LHCN-M2 (cell line): ENCODE results near the gene GLIS2. TPM values are rescaled to one million over a fixed set of nuclear protein-coding genes. Genes with fewer than 3 reads are reported as not detected.

Experiments used
- DNase-seq: peaks from one replicate; pipeline ENCODE4 v3.0.0-alpha.2; 2012; ENCODE audit warnings: low read depth
- total RNA-seq: library from RNA; depleted of rRNA; stranded (reverse); fragments of >200 nt; gene quantifications from 2 replicates; pipeline ENCODE4 v1.2.3, GENCODE V29; 2014

The GLIS2 gene
- total RNA-seq, 1 experiment from 2014 or later = 1.3 TPM

DNA sequence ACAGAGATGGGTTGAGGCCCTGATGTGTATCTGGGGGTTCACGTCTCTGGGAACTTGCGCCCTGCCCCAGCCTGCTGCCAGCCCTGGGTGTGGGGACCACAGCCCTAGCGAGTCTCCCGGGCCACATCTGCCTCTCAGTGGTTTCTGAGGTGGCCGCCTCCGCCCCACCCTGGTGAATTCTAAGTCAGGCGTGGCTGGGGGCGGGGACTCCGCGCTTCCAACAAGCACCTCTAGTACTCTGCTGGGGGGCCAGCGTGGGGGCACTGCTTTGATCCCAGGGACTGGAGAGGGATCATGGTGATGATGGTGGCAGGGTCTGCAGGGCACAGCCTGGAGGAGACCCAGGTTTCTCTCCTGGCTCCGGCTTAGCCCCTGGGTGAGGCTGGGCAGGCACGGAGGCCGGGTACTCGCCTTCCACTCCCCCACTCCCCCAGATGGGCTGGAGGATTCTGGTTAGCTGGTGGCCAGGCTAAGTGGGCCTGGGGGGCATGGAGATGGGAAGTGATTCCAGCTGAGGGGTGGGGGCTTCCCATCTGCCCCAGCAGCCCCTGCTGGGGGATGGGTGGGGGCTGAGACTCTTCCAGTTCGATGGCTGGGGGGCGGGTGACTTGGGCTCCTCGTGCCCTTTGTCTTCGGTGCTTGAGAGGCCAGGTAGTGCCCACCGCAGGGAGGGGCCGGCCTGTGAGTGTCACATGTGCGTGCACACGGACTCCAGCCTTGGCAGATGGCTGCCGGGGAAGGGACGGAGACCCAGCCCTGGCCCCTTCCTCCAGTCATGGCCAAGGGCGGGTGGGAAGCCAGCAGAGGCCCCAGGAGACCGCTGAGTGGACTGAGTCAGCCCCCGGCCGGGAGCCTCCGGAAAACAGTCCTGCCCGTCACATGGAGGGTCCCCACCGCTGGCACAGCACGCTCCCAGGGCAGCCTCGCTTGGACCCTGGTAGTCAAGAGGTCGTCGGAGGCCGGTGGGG, 3.9 kb downstream of the GLIS2 start:
- no peak for DNase-seq

DNA sequence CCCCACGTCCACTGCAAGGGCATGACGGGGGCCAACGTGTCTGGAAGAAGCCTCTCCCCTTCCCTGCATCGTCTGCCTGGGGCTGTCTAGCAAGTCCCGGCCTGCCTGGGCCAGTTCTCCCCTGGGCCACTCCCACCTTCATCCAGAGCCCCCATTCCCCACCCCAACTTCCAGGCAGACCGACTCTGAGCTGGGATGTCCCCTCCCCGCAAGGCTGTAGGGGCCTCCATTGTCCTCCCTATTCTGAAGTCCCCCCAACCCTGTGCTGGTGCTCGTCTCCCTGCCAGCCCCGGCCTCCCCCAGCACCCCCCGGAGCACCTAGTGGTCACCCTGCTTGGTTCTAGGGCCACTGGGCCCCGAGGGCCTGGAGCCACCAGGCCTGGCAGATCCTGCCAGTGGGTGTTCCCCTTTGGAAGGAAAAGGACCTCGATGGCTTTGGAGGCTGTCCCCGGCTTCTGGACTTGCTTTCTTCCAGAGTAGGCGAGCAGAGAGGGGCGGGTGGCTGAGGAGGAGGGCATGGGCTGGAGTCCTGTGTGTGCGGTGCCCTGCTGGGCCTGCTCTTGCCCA, 4.8 kb downstream of the GLIS2 start:
- no peak for DNase-seq

DNA sequence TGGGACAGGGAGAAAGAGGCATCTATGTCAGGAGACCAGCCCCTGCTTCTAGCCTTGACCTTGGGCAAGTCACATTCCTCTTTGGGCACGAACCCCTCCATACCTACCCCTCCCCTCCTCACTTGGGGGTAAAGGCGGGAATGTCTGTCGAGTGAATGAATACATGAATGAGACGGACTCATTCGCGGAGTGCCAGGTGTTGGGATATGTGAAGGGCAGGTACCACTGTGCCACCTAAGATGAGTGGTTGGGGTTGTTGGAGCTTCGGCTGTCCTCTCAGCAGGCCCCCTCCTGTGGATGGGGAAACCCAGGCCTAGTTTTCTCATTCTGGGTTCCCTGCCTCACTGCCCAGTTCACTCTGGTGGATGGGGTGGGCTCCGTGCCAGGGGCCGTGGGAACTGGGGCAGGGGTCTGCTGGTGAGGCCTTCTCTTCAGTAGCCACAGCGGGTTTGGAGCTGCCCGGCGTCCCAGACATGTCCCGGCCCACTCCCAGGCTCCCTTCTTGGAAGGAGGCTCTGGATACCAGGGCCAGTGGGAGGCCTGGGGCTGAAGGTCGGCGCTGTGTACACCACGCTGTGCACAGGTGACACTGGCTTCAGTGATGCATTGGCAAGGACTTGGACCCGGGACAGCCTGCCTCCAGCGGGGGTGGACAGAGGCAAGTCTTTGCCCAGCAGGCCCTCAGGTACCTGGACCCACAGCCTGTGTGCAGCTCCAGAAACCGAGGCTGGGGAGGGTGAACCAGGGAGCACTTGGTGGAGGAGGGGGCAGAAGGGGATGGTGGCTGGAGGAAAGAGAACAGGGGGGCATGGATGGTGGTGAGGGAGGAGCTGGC, 5.6 kb downstream of the GLIS2 start:
- DNase-seq = no peak

DNA sequence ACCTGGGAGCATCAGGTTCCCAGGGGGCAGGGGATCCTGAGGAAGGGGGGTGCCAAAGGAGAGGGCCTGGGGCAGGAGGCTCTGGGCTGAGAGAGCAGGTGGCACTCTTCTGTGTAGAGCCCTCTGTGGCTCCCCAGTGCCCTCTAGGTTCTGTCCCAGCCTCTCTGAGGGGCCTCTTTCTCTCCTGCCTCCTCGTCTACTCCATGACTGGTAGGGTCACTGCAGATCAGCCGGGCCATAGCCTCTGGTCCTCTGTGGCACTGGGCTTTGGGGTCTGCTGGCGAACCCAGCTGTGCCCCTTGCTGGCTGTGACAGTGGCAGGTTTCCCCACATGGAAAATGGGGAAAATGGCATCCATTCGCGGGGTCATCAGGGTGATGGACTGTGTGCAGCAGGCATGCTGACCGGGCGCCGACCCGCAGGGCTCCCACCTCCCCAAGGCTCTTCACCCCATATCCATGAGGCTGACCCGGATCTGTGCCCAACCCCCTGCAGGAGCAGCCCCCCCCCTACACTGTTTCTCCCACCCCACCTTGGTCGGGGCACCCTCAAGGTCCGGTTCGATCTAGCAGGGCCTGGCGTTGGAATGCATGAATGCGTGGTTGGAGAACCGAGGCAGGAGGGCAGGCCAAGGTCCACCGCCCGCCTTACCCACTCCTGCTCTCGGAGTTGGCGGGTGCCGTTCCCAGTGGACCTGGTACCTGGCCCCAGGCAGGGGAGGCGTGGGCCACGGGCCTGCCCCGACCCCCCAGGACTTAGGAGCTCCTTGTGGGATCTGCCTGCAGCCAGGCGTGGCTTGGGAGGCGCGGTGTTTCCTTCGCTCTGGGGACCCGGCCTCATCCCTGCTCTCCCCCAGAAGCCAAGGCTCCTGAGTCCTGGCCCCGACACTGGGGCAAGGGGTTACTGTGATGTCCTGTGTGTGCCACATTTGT, 6.5 kb downstream of the GLIS2 start:
- no peak for DNase-seq

DNA sequence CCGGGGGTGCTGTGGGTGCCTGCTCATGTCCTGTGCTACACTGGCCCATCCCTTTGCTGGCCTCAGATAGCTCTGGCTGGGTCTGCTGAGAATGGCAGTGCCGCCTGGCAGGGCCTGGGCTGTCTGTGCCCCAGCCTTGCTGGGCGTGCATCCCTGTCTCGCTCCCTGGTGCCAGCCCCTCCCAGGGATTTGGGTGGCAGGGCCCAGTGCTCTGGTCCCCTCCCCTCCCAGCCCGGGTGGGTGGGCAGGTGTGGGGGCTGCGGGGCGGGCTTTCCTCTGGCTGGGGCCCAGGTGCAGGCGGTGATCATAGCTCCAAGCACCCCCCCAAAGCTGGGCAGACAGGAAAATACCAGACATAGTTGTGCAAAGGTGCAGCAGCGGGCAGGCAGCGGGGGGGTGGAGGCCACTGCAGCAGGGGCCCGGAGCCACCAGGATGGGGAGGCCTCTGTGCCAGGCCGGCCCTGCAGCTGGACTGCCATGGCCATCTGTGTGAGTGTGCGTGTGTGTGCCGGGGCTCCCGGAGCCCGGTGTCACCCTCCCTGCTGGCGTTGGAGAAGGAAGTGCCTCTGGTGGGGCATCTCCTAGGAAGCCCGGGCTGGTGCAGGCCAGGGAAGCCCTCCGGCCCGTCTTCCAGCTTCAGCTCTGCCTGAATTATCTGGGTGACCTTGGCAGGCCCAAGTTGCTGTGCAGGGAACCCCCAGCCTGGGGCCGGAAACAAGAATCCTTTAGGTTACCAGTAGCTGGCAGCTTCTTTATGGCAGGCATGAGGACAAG, 7.4 kb downstream of the GLIS2 start:
- no peak for DNase-seq

DNA sequence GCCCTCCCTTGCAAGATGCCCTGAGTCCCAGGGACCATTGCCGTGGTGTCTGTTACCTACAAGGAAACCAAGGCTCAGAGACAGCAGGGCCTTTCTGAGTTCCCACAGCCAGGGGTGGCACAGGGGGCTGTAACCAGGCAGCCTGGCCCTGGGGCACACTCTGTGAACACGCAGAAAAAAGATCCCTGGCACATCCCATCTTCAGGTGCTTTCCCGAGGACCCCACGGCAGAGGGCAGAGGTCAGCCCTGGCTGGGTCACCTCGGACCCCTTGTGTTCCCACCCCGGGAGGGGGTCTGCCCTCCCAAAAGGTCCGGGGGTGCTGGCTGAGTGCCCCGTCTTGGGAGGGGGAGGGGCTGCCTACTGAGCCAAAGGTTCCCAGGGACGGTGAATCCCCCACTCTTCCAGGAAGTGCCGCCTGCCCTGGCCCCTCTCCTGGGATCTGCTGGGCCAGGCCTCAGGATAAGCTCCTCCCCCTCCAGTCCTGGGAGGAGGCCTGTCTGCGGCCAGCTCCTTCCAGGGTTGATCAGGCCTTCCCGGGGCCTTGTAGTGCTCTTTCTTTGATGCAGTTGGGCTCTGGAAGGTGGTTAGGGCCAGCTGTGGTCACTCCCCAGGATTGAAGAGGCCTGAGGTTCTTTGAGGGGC, 8.1 kb downstream of the GLIS2 start:
- DNase-seq = no peak

DNA sequence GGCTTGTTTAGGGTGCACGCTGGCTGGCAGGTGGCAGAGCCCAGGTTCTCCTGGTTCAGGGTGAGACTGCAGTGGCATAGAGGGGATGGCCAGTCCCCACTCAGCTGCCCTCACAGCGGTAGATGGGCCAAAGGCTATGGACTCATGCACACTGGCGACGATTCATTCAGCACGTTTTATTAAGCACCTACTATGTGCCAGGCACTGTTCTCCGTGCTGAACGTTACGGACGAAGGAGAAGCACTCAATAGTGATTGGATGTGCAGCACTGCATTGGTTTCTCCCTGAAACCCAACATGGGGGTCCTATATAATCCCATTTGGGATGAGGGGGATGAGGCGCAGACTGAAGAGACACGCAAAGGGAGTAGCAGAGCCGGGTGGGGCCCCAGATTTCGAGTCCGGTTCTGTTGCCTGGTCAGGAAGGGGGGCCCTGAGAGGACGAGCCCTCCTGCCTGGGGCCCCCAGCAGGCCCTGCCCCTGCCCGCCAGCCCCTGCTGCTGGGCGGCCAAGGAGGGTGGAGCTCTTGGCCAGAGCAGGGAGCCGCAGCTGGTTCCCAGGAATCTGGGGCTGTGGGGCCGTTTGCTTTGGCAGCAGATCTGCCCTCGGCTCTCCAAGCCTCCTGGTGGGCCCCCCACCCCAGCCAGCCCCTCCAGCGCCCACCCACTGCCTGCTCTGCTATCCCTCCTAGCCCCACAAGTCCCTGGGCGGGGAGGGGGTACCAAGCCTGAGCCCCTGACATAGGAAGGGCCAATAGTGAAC, 8.8 kb downstream of the GLIS2 start:
- DNase-seq = no peak

DNA sequence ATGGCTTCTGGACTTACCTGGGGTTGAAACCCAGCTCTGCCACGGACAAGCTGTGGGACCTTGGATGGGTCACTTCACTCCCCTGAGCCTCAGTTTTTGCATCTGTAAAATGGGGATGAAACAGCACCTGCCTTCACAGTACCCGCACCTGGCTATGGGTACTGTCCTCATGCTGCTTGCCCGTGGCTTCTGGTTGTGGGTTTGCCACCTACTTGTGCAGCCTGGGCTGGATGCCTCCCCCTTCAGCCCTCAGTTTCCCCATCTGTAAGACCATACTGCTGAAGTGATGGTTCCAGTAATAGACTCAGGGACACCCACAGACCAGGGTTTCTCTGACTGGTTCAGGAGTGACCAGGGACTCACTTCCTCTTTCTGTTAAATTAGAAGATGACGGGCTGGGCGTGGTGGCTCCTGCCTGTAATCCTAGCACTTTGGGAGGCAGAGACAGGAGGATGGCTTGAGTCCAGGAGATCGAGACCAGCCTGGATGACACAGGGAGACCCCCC, 9.4 kb downstream of the GLIS2 start:
- DNase-seq = no peak

DNA sequence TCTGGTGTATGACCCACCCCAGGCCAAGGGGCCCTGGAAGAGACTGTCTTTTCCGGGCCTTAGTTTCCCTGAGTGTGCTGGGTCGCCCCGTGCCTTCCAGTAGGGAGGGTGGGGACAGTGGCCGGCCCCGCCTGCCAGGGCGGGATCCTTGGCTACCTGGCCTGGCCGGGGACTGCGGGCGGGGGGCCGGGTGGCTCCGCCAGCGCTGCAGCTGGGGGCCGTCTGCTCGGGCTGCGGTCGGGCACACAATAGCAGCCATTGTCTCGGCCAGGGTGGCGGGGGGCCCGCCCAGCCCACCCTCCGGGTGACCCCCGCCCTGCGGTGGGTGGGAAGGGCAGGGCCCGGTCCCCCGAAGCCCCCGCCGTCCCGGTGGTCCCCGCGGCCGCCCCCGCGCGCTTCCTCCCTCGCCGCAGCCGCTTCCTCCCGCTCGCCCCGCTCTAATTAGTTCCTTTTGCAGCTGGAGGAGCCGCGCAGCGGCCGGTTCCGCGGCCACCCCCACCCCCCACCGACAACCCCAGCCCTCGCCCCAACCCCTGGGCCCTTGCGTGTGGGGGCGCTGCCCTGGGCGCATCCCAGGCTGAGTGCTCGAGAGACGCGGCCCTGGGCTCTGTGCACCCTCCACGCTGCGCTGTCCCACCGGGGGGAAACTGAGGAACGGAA, 11.6 kb downstream of the GLIS2 start:
- no peak for DNase-seq

DNA sequence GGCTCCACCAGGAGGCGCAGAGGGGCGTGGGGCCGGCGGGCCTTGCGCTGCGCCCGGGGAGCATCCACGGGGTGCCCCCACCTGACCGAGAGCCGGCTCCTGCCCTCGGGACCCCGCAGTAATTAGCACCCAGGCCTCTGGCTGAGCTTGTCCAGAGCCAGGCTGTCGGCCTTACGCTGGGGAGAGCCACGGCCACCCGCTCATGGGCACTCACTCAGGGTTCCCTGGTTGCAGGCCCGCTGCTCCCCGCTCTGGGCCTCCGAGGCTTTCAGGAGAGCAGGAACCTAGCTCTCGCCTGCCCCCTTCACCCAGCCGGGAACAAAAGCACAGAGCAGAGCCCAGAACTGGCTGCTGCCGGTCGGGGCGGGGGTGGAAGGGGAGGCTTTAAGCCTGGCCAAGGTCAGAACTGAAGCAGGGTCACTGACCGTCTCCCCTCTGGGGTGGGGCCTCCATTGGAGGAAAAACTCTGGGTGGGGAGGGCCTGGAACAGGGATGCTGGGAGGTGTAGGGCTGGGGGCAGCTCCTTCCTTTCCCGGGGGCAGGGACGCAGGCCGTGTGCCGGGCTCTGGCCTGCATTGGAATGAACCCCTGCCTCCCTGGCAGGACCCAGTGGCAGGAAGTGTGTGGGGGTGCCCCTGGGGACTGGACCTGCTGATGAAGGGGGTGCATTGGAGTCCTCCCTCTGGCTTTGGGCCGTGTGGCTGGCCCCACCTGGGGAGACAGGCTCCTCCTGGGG, 12.3 kb downstream of the GLIS2 start:
- DNase-seq = no peak

DNA sequence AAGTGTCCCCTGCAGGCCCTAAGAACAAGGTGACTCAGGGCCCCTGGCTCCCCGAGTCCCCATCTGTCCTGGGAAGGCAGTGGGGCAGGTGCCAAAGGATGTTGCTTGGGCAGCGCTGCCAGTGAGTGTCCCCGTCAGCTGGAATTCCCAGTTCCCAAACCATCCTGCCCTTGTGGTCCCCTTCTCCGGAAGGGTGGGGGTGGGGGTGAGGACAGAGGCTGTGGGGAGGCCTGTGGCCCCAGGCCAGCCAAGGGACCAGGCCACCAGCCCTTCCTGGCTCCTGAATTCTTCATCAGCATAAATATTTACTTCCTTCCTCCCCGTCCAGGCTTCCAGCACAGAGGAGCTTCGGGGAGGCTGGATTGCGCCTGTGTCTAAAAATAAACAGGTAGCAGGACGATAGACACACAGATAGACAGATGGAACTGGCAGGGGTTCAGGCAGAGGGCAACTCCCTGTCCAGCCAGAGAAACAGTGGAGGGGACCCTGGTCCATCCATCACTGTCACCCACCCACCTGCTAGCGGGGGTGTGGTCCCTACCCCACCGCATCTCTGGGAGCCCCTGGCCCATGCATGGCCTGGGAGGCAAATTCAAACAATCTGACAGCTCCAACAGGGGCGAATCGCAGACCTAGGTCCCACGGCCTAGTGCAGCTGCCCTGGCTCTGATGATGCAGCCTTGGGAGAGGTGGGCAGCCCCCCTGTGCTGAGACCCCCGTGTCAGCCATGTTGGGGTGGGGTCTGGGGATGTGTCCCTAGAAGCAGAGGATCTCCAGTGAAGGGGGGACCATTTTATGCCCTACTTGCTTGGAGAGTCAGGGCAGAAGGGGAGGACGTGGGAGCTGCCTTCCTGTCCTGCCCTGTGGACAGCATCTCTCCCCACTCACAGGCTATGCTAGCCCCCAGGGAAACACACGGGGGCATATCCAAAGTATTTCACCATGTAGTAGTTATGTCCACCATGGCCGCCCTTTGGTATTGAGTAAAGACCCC, 13.2 kb downstream of the GLIS2 start:
- no peak for DNase-seq

DNA sequence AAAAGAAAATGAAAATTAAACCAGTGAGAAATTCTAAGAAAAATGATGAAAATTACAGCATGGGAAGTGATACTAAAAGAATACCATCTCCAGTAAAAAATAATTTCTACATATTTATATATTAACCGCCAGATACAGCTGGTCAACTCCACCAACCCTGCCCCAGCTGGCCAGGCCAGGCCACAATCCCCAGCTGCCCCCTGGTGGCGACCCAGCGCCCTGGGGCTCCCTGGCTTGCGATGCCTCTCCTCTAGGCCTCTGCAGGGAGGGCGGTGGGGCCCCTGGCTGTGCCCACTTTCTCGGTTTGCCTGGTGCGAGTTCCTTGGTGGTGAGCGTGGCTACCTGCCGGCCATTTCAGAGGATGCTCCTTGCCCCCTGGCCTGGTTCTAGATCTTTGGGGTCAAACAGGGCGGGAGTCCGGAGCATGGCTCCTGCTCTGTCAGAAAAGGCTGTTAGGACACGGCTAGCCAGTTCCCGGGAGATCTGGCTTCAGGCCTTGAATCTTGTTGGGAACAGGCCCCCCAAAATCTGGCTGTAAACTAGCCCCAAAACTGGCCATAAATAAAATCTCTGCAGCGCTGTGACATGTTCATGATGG, 14.5 kb downstream of the GLIS2 start:
- DNase-seq = no peak

DNA sequence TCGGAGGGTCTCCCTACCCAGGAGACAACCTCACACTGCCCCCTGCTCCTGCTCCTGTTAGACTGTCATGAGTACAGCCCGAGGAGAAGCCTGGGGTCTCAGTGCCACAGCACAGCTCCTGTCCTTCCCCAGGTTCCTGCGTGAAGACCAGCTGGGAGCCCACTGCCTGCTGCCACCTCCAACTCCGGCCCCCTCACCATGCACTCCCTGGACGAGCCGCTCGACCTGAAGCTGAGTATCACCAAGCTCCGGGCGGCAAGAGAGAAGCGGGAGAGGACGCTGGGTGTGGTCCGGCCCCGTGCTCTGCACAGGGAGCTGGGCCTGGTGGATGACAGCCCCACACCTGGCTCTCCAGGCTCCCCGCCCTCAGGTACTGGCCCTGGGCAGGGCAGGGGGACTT, 16.2 kb downstream of the GLIS2 start:
- DNase-seq = no peak

DNA sequence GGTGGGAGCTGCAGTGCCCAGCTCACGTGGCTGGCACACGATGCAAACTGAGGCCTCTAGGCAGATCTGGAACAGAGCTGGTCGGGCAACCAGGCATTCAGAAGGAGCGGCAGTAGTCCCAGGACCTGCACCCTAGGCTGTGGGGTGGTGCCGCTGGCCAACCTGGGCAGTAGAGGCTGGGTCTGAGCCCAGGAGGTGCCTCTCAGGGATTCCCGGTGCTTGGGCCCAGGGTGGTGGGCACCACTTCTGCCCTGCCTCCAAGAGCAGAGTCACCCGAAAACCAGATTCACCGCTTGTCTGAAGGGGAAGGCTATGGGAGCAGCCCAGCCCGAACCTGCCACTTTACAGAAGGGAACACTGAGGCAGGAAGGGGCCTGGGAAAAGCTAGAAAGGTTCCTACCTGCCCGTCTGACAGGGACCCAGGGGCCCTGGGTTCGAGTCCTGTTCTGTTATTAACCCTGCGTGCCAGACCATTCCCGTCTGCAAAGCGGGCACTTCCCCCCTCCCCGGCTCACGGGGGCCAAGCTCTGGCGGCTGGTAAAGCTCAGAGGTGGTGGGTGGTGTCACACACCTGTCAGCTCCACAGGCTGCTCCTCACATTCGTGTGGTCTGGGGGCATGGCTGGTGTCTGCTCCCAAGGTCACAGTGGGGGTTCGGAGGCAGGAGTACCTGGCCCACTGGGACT, 16.9 kb downstream of the GLIS2 start:
- DNase-seq = no peak

DNA sequence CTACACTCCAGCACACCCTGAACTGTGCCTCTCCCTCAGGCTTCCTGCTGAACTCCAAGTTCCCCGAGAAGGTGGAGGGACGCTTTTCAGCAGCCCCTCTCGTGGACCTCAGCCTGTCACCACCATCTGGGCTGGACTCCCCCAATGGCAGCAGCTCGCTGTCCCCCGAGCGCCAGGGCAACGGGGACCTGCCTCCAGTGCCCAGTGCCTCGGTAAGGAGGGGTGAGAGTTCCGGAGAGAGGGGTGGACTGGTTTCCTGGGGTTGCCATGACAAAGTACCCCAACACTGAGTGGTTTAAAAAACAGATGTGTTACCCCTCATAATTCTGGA, 17.4 kb downstream of the GLIS2 start:
- no peak for DNase-seq
